Ramos (cell line): ENCODE measurements around the gene ARHGAP20.

Experiments used
- in situ Hi-C: fragments of 300-500 bp; cut with MboI; formaldehyde crosslinking; loops from one replicate; pipeline ENCODE4 v1.14.3; 2022; ENCODE audit warnings: low sequenced_read_pairs; ENCODE audit not compliant: unreplicated experiment

ARHGAP20 gene

DNA sequence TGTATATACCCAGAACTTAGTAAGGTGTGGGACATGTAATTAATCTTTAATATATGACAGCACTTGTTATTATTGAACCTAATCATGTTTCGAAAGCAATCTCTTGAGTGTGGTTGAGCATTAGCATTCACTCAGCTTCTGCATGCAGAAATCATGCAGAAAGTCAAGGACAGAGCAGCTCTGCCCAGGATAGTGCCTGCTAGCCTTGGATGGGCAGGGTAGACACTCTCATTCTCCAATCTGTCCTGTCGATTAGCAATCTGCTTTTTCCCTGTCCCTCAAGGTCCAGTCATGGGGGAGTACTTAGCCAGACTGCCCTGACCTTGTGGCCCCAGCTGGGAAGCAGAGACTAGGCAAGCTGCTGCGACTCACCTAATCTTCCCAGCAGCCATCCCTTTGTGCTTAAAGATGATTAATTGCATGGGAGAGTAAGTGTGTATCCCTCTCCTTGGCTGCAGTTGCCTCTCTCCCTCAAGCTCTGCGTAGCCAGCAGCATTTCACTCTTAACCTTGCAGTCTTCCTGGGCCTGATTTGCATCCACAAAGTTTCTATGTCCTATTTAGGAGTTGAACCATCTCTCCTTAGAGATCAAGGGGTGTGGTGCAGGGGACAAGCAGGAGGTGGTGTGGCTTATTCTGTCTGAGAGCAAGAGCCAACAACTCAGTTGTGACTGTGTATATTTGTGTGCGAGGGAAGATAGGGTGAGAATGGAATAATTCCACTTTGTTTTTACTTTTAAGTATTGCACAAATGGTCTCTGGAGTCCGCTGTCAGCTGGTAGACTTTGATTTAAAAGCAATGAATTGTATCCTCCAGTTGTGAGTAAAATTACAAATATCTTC is 181.1 kb downstream of the ARHGAP20 start:
- in situ Hi-C loops: no loop called here

DNA sequence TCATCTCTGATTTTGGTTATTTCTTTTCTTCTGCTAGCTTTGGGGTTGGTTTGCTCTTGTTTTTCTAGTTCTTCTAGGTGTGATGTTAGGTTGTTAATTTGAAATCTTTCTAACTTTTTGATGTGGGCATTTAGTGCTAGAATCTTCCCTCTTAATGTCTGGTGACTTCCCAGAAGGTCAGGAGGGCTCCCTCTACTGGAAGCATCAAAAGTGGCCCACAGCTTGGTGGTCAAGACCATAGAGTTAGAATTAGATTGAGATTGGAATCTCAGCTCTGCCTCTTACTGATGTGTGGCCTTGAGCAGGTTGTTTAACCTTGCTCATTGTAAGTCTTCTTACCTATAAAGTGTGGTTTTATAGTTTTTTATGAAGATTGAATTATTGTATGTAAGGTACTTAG is 183.2 kb downstream of the ARHGAP20 start:
- in situ Hi-C loops: no loop called here

DNA sequence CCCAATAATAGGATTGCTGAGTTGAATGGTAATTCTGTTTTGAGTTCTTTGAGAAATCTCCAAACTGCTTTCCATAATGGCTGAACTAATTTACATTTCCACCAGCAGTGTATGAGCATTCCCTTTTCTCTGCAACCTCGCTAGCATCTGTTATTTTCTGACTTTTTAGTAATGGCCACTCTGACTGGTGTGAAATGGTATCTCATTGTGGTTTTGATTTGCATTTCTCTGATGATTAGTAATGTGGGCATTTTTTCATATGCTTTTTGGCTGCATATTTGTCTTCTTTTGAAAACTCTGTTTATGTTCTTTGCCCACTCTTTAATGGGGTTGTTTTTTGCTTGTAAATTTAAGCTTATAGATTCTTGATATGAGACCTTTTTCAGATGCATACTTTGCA is 185.1 kb downstream of the ARHGAP20 start:
- in situ Hi-C loops: no loop called here
